Immature natural killer cell (primary cell): ENCODE measurements around the gene NF2. TPM values are rescaled to one million over a fixed set of nuclear protein-coding genes. Genes with fewer than 3 reads are reported as not detected.

Experiments used
- DNase-seq, 3 donors: peaks; one replicate each; pipeline ENCODE4 v3.0.0; 2022; ENCODE audit warnings: mixed read lengths in 1 of 3
- H3K27ac Mint-ChIP-seq, 6 donors: one replicate each; pipeline ENCODE4 v1.8.0; 2020; ENCODE audit warnings: mixed read lengths in 6 of 6, mild to moderate bottlenecking in 5 of 6, inconsistent platforms in 4 of 6, moderate library complexity in 3 of 6
- H3K27me3 Mint-ChIP-seq, 3 donors: one replicate each; pipeline ENCODE4 v1.8.0; 2020 to 2021; ENCODE audit warnings: low read depth in 3 of 3, mild to moderate bottlenecking in 3 of 3, mixed read lengths in 3 of 3, moderate library complexity in 3 of 3, inconsistent platforms in 1 of 3
- H3K36me3 Mint-ChIP-seq, 3 donors: one replicate each; pipeline ENCODE4 v1.8.0; 2020; ENCODE audit warnings: mixed read lengths in 3 of 3, inconsistent platforms in 2 of 3, mild to moderate bottlenecking in 2 of 3
- H3K4me1 Mint-ChIP-seq, 2 donors: one replicate each; pipeline ENCODE4 v1.8.0; 2020; ENCODE audit warnings: inconsistent platforms in 2 of 2, mild to moderate bottlenecking in 2 of 2, mixed read lengths in 2 of 2, moderate library complexity in 1 of 2
- H3K4me3 Mint-ChIP-seq, 5 donors: one replicate each; pipeline ENCODE4 v1.8.0; 2020; ENCODE audit warnings: mild to moderate bottlenecking in 5 of 5, mixed read lengths in 5 of 5, inconsistent platforms in 3 of 5, moderate library complexity in 3 of 5
- H3K9me3 Mint-ChIP-seq, 6 donors: one replicate each; pipeline ENCODE4 v1.8.0; 2020; ENCODE audit warnings: mild to moderate bottlenecking in 6 of 6, mixed read lengths in 6 of 6, inconsistent platforms in 4 of 6, moderate library complexity in 3 of 6
- polyA plus RNA-seq, 3 donors: library from polyadenylated mRNA; unstranded; fragments of 300-500 nt; fragmentation: Illumina TruSeq; gene quantifications; one replicate each; pipeline ENCODE4 v1.2.3, GENCODE V29; 2021

The NF2 gene
- polyA plus RNA-seq, 3 donors from 2014 or later = 12.9 to 34.1 (median 15.6) TPM

DNA sequence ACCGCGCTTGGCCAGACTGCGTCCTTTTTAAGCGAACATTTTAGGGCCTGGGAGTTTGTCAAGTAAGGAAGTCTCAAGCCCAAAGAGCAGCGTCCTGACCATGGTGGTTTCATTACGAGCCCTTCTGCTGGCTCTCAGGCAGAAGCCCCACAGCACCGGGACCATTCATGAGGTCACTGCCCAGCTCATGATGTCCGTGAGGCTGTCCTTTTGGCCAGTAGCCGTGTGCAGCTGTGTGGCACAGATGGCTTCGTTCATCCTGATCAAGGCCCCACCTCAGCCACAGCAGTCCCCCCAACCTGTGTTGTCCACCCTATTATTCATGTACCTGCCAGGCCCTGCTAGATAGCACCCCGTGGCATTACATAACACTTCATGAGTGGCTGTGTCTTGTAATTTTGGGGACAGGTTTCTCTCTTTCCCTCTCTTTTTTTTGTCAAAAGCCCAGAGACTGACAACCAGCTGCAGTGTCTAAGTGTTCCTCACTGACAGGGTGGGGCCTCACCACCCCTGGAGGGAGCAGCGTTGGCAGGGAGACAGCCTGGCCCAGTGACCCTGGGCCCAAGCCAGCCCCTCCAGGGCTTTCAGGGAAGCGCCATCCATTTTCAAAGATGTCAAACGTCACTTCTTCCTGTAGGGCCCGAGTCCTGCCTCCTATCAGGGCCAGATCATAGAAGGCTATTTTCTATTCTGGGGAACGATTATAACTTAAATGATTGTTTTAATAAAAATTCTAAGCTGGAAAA, 94.6 kb downstream of the NF2 start:
- peaks cover 0 to 12% (median 4%) of the 10 kb centered on the region in 3 donors for H3K36me3 Mint-ChIP-seq
- H3K9me3 Mint-ChIP-seq = no peaks in the 10 kb centered on the region
- H3K4me3 Mint-ChIP-seq = no peak overlapping the region
- no peak for DNase-seq
- peaks cover 0 to 7% (median 4%) of the 10 kb centered on the region in 3 donors for H3K27me3 Mint-ChIP-seq
- H3K27ac Mint-ChIP-seq = no peak overlapping the region
- H3K4me1 Mint-ChIP-seq = no peaks in the 10 kb centered on the region

DNA sequence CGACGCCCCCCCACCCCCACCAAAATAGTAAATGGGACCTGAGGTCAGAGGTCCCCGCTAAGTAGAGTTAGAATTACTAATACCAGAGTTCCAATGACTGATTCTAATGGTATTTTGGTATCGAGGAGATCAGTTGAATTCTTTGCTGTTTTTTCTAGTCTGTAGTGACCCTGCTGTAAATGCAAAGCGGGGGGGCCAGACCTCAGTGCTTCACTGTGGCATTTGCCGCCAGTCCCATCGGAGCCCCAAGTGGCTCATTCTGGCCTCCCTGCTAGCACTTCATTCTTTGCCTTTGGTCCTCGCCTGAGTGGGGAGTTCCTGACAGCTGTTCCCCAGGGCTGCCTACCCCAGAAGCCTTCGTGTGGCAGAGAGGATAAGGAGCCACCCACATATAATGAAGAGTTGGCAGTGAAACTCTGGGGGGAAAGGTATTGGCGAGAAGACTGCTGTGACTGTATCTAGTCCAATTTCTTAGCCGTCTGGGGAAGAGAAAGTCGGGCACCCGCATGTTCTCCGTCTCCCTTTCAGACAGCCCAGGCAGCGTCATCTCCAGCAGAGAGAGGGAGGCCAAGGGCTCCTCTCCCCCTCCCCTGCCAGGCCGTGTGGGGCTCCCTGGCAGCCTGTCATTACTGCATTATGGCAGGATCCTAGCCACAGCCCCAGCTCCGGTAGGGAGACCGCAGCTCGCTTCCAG, 96.9 kb downstream of the NF2 start:
- no peak for DNase-seq
- Mint-ChIP-seq H3K4me3 (no peak overlapping the region), H3K27ac (no peak overlapping the region), H3K36me3 (peaks cover 0 to 10% (median 4%) of the 10 kb centered on the region in 3 donors), H3K9me3 (no peaks in the 10 kb centered on the region), H3K27me3 (peaks cover 0 to 7% (median 4%) of the 10 kb centered on the region in 3 donors), H3K4me1 (no peaks in the 10 kb centered on the region)

DNA sequence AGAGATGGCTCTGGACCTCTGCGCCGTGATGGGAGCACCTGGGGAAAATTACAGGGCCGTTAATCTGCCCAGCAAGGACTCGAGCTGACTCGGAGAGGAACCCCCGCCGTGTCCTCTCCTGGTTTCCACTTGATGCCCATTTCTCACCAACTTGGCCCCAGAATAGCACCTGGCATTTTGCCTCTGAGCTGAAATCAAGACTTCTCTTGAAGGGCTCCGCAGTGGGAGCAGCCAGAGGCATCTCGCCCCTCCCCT, 97.4 kb downstream of the NF2 start:
- no peak for DNase-seq
- Mint-ChIP-seq H3K4me3 (no peak overlapping the region), H3K27me3 (peaks cover 0 to 7% (median 4%) of the 10 kb centered on the region in 3 donors), H3K9me3 (no peaks in the 10 kb centered on the region), H3K4me1 (no peaks in the 10 kb centered on the region), H3K36me3 (peaks cover 0 to 10% (median 4%) of the 10 kb centered on the region in 3 donors), H3K27ac (no peak overlapping the region)

DNA sequence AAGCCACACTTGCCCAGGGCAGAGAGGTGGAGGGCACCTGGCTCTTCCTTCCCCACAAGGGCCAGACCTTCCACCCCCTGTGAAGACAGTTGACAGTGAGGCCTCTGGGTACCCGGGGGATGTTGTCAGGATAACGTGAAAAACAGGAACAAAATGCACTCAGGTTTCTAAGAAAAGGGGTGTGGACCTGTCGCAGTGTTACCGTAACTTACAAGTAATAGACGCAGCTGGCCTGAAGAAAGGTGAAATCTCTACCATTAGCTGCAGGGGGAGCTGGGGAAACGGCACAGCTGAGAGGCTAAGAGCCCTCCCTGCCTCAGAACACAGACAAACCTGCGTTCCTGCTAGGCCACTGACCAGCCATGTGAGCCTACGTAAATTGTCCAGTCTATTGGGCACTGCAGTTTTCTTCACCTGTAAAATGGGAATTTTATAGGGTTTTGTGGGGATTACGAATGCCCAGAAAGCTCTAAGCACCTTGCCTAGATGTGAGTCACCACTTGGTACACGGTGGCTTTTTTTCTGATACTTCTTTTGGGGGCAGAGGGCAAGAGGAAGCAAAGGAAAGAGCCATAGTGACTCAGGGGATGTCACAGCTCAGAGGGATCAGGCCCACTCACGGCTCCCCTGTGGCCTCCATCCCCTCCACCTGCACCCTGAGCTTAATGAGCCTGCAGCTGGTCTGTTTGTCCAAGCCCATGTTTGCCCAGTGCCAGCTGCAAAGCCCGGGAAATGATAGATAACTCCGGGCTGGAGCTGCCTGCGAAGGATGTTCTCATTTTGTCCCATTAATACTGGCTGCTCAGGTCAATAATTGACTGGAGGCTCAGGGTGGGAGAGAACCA, 97.9 kb downstream of the NF2 start:
- Mint-ChIP-seq H3K36me3 (peaks cover 0 to 8% (median 4%) of the 10 kb centered on the region in 3 donors), H3K27ac (no peak overlapping the region), H3K9me3 (no peaks in the 10 kb centered on the region), H3K4me3 (no peak overlapping the region), H3K4me1 (no peaks in the 10 kb centered on the region), H3K27me3 (peaks cover 0 to 7% (median 4%) of the 10 kb centered on the region in 3 donors)
- no peak for DNase-seq

DNA sequence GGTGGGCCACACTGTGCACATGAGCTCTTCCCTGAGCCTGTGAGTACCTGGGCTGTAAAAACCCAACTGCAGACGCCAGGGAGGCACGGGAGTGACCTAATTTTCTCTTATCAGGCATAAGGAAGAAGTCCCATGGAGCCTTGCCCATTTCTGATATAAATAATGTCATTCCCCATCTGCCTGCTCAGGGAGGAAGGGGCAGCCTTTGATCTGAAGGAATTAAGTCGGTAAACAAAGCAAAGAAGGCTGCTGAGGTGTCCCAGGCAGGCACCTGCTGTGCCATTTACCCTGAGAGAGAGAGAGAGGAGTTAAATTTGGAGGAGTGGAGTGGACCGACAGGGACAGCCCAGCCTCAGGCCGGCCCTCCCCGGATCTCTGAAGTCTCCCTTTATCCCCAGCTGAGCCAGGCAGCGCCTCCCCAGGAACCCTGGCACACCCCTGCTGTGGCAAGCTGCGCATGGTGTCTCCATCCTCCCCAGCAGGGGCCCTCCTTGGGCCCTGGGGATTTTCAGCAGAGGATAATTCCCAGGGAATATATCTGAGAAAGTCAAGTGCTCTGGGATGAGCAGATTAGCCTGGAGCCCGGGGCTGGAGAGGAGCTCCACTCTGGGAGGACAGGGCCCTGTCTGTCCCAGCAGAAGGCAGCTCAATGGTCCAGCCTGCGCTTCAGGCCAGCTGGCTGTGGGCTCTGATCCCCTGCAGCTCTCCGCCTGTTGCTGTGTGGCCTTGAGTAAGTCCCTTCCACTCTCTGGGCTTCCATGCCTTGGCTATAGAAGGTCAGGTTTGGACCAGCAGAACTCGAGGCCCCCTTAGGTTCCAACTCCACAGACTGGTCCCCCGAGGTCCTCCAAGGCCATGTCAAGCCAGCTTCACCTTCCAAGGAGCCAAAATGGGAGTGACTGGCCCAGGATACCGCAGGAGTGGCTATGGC, 98.8 kb downstream of the NF2 start:
- Mint-ChIP-seq H3K36me3 (peaks cover 0 to 4% (median 4%) of the 10 kb centered on the region in 3 donors), H3K9me3 (no peaks in the 10 kb centered on the region), H3K4me3 (no peak overlapping the region), H3K27ac (no peak overlapping the region), H3K27me3 (peaks cover 0 to 7% (median 4%) of the 10 kb centered on the region in 3 donors), H3K4me1 (no peaks in the 10 kb centered on the region)
- no peak for DNase-seq

DNA sequence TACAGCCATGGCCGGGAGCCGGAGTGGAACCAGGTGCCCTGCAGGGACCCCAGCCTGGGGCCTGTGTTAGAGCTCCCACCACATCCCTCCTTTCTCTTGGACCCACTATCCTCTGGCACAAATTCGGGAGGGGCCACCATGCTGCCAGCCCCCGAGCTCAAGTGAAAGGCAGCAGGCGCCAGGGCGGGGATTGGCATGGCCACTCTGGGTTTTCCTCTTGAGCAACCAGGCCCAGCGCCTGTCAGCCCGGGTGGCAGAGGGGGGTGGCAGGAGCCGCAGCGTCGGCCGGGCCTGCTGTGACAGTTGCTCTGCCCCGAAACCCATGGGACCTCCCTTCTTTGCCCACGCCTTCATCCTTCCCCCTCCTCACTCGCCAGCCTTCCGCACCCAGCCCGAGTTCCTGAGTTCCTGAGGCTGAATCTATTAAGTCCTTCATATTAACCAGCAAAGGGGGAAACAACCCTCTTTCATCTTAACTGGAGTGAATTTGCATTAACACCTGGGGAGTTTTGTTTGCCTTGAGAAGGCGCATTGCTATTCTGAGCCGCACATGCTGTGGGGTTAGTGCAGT, 99.6 kb downstream of the NF2 start:
- Mint-ChIP-seq H3K27ac (peak overlapping the region in 1 of 6 donors; percentile 64), H3K4me3 (no peak overlapping the region), H3K27me3 (peaks cover 0 to 11% (median 5%) of the 10 kb centered on the region in 3 donors), H3K36me3 (peaks cover 0 to 4% (median 3%) of the 10 kb centered on the region in 3 donors), H3K4me1 (no peaks in the 10 kb centered on the region), H3K9me3 (no peaks in the 10 kb centered on the region)
- no peak for DNase-seq

DNA sequence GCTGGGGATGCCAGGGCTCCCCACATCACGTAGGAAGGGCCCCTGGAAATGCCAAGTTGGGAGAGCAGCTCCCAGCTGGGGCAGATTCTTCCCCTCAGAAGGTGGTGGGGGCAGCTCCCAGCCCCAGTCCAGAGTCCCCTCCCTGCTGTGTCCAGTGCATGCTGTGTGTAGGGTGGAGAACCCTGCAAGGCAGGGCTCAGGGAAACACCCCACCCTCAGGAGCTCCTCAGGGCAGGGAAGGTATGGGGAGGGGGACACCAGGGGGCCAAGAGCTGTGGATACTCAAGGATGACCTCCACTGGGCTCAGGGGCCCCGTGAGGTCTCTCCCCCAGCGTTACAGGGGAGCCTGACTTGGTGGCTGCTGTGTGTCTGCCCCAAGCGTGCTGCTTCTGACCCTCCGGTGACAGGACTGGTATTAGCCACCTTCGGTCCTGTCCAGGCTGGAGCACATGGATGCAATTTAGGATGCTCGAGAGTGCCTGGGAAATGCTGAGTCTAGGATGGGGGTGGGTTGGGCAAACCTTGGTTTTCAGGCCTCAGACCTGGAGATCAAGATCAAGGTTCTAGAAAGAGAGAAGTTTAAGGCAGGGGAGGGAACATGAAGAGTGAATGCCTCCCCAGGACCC, 100.2 kb downstream of the NF2 start:
- no peaks in the 10 kb centered on the region for H3K4me1 Mint-ChIP-seq
- H3K4me3 Mint-ChIP-seq = no peak overlapping the region
- peaks cover 0 to 11% (median 5%) of the 10 kb centered on the region in 3 donors for H3K27me3 Mint-ChIP-seq
- H3K27ac Mint-ChIP-seq = peak overlapping the region in 1 of 6 donors; percentile 64
- H3K9me3 Mint-ChIP-seq = no peaks in the 10 kb centered on the region
- peaks cover 0 to 4% (median 0%) of the 10 kb centered on the region in 3 donors for H3K36me3 Mint-ChIP-seq
- DNase-seq = no peak

DNA sequence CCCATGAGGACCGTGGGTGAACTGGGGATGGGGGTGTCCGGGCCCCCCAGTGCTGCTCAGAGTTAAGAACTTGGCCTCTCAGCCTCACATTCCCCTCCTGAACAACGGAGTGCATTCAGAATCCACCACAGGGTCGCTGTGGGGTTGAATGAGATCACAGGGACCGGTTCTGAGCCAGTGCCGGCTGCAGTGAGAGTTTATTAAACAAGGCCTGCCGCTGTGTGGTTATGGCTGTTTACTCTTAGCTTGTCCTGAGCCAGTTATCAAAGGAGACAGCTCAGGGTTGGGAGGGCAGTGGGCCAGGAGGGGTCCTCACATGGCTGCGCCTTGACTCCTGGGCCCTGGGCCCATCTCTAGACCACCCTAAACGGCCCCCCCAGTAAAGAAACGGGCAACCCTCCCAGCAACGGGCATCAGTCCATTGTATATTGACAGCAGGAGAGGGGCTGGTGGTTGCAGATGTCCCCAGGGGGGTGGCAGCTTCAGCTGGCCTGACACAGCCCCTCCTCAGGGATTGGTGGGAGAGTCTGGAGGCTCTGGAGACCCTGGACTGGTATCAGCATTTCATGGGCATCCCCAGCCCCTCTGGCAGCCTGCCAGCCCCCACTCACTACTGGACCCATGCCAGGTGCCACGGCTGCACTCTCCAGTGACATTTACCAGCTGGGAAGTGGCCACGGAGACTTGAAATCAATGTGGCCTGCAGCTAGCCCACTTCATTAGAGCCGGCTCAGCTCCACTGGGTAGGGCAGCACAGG, 101.3 kb downstream of the NF2 start:
- H3K36me3 Mint-ChIP-seq = no peaks in the 10 kb centered on the region
- H3K27me3 Mint-ChIP-seq = peaks cover 0 to 11% (median 5%) of the 10 kb centered on the region in 3 donors
- no peak overlapping the region for H3K27ac Mint-ChIP-seq
- no peak overlapping the region for H3K4me3 Mint-ChIP-seq
- no peaks in the 10 kb centered on the region for H3K9me3 Mint-ChIP-seq
- no peak for DNase-seq
- no peaks in the 10 kb centered on the region for H3K4me1 Mint-ChIP-seq

DNA sequence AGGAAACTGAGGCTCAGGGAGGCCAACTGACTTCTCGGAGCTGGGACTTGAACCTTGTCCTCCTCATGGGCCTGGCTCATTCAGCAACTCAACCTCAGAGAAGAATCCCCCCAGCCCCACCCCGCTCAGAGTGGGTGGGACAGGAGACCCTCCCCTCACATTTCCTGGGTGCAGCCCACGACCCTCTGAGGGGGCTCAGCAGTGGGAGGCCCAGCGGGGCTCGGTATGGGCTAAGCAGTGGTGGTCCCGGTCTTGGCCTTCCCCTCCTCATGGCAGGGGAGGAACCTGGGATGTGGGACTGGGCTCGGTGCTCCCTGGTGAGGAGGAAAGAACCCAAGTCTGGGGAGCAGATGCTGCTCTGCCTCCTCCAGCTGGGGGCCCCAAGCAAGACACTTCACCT, 102.2 kb downstream of the NF2 start:
- Mint-ChIP-seq H3K27ac (no peak overlapping the region), H3K4me3 (no peak overlapping the region), H3K9me3 (no peaks in the 10 kb centered on the region), H3K4me1 (no peaks in the 10 kb centered on the region), H3K36me3 (no peaks in the 10 kb centered on the region), H3K27me3 (peaks cover 0 to 8% (median 5%) of the 10 kb centered on the region in 3 donors)
- no peak for DNase-seq

DNA sequence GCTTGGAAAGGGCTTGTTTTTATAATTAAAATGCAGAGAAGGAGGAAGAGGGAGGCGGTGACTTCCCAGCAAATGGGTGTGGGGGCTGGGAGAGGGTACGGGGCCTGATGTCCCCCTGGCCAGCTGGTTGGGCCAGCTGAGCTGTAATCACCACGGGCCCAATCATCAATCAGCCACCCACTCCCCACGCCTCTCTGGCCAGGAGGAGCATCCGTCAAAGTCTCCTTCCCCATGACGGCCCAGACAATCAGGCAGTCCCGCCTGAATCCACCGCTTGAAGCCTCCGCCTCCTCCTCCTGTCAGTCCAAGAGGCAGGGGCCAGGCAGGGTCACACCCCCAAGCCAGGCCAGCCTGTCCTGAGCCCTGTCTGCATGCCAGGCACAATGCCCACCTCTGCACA, 103.1 kb downstream of the NF2 start:
- Mint-ChIP-seq H3K27me3 (peaks cover 0 to 8% (median 5%) of the 10 kb centered on the region in 3 donors), H3K27ac (no peak overlapping the region), H3K36me3 (no peaks in the 10 kb centered on the region), H3K4me1 (no peaks in the 10 kb centered on the region), H3K9me3 (no peaks in the 10 kb centered on the region), H3K4me3 (no peak overlapping the region)
- no peak for DNase-seq

DNA sequence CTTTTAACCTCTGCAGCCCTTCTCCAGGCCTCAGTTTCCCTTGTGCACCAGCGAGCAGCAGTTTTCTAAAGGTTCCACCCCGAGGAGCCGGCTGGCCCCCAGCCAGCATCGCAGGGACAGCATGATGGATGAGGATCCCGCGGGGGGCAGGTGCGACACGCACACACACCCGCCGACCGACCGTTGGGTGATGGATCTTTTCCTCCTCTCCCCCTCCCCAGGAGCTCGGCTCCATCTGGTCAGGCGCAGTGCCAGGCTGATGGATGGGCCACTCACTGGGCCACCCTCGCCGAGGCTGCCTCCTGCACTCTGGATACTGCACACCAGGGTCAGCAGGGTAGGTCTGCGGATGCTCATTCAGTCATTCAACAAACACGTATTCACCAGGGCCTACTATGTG, 103.6 kb downstream of the NF2 start:
- no peaks in the 10 kb centered on the region for H3K4me1 Mint-ChIP-seq
- DNase-seq = no peak
- no peaks in the 10 kb centered on the region for H3K9me3 Mint-ChIP-seq
- H3K4me3 Mint-ChIP-seq = no peak overlapping the region
- H3K27me3 Mint-ChIP-seq = peaks cover 0 to 8% (median 2%) of the 10 kb centered on the region in 3 donors
- no peaks in the 10 kb centered on the region for H3K36me3 Mint-ChIP-seq
- no peak overlapping the region for H3K27ac Mint-ChIP-seq

DNA sequence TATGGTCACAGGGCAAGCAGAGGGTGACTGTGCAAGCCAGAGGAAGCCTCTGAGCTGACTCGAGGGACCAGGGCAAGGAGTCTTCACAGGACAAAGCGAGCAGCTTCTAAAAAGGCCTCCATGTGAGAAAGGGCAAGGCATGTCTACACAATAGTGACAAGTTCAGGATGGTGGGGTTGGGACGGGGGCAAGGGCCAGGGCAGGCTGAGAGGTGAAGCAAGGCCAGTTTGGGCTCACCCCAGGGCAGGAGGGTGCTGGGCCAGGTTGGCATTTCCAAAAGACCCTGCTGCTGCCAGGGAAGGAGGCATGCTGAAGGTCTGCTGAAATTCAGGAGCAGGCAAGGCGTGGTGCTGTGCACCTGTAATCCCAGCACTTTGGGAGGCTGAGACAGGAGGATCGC, 104.0 kb downstream of the NF2 start:
- Mint-ChIP-seq H3K4me3 (no peak overlapping the region), H3K36me3 (no peaks in the 10 kb centered on the region), H3K27ac (no peak overlapping the region), H3K4me1 (no peaks in the 10 kb centered on the region), H3K27me3 (peaks cover 0 to 8% (median 2%) of the 10 kb centered on the region in 3 donors), H3K9me3 (no peaks in the 10 kb centered on the region)
- DNase-seq = no peak
